HL-60 (cell line): ENCODE measurements around the gene ATF6.

Source experiments
- GABPA ChIP-seq: IDR thresholded peaks from 2 replicates; pipeline ENCODE4 v1.6.1; 2012; ENCODE audit warnings: low read depth
- POLR2AphosphoS5 ChIP-seq: IDR thresholded peaks from 2 replicates; pipeline ENCODE4 v1.6.1; 2012; ENCODE audit warnings: low read depth
- TF ChIP-seq, protein P1 (sequence below): IDR thresholded peaks from one replicate; pipeline ENCODE4 v1.5.1; 2011; ENCODE audit warnings: low read length, control low read depth, inconsistent platforms; ENCODE audit not compliant: insufficient read depth
- TF ChIP-seq, protein P2 (sequence below): IDR thresholded peaks from 2 replicates; pipeline ENCODE4 v1.6.1; 2012; ENCODE audit warnings: low read depth; ENCODE audit not compliant: insufficient replicate concordance

DNA sequence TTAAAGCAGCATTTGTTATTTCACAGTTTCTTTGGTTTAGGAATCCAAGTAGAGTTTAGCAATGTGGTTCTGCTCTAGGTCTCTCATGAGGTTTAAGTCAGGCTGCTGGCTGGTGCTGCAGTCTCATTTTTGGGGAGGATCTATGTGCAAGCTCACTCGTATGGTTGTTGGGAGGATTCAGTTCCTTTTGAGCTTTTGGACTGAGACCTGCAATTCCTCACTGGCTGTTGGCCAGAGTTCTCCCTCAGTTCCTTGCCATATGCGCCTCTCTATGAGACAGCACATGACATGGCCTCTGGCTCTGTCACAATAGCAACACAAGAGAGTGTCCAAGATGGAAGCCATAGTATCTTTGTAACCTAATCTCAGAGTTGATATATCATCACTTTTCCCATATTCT lies 166.5 kb downstream of the ATF6 start:
- TF ChIP-seq, protein P1, sequence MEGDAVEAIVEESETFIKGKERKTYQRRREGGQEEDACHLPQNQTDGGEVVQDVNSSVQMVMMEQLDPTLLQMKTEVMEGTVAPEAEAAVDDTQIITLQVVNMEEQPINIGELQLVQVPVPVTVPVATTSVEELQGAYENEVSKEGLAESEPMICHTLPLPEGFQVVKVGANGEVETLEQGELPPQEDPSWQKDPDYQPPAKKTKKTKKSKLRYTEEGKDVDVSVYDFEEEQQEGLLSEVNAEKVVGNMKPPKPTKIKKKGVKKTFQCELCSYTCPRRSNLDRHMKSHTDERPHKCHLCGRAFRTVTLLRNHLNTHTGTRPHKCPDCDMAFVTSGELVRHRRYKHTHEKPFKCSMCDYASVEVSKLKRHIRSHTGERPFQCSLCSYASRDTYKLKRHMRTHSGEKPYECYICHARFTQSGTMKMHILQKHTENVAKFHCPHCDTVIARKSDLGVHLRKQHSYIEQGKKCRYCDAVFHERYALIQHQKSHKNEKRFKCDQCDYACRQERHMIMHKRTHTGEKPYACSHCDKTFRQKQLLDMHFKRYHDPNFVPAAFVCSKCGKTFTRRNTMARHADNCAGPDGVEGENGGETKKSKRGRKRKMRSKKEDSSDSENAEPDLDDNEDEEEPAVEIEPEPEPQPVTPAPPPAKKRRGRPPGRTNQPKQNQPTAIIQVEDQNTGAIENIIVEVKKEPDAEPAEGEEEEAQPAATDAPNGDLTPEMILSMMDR: no peak
- TF ChIP-seq, protein P2, sequence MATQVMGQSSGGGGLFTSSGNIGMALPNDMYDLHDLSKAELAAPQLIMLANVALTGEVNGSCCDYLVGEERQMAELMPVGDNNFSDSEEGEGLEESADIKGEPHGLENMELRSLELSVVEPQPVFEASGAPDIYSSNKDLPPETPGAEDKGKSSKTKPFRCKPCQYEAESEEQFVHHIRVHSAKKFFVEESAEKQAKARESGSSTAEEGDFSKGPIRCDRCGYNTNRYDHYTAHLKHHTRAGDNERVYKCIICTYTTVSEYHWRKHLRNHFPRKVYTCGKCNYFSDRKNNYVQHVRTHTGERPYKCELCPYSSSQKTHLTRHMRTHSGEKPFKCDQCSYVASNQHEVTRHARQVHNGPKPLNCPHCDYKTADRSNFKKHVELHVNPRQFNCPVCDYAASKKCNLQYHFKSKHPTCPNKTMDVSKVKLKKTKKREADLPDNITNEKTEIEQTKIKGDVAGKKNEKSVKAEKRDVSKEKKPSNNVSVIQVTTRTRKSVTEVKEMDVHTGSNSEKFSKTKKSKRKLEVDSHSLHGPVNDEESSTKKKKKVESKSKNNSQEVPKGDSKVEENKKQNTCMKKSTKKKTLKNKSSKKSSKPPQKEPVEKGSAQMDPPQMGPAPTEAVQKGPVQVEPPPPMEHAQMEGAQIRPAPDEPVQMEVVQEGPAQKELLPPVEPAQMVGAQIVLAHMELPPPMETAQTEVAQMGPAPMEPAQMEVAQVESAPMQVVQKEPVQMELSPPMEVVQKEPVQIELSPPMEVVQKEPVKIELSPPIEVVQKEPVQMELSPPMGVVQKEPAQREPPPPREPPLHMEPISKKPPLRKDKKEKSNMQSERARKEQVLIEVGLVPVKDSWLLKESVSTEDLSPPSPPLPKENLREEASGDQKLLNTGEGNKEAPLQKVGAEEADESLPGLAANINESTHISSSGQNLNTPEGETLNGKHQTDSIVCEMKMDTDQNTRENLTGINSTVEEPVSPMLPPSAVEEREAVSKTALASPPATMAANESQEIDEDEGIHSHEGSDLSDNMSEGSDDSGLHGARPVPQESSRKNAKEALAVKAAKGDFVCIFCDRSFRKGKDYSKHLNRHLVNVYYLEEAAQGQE: no peak
- TF ChIP-seq GABPA: no peak
- no peak for TF ChIP-seq POLR2AphosphoS5
